Upper lobe of left lung (tissue), 4 donors: ENCODE results near the gene ZNF506.

Source experiments
- EP300 ChIP-seq, 4 donors: sonication (generic); formaldehyde crosslinking; IDR thresholded peaks; one replicate each; pipeline ENCODE4 v1.5.1; 2017; ENCODE audit warnings: antibody characterized with exemption in 4 of 4, control low read depth in 2 of 4
- POLR2AphosphoS5 ChIP-seq, 2 donors: sonication (generic); formaldehyde crosslinking; IDR thresholded peaks; one replicate each; pipeline ENCODE4 v1.5.1; 2017; ENCODE audit warnings: antibody characterized with exemption in 2 of 2

GRCh38 chr19:19847781-19848180, 26.2 kb upstream of the ZNF506 start:
- TF ChIP-seq POLR2AphosphoS5 (IDR thresholded peaks at IDR 0.05), result no peak
- no peak for TF ChIP-seq EP300 (IDR thresholded peaks at IDR 0.05)
